Spleen (tissue), 7 donors: ENCODE results near the gene RBM34.
"Not testable (repeated sequence)": the region's sequence is repeated elsewhere in the genome, so short reads cannot be mapped to it uniquely, and the experiment has no call there.

Experiments
- CTCF ChIP-seq, 11 experiments: fragments of 200-600 bp in 7 of 11; fragments of 450-650 bp in 4 of 11; sonication (generic) in 4 of 11; IDR thresholded peaks in 8 of 11; conservative IDR thresholded peaks in 3 of 11; 1 replicate in 7 of 11; 2 replicates in 4 of 11; pipeline versions ENCODE4 v1.4.0 to v1.8.0; 2016 to 2021; ENCODE audit warnings: antibody characterized with exemption in 11 of 11, inconsistent platforms in 4 of 11, mild to moderate bottlenecking in 1 of 11
- POLR2A ChIP-seq, 3 donors: fragments of 450-650 bp; IDR thresholded peaks; one replicate each; pipeline ENCODE4 v1.5.1; 2017; ENCODE audit warnings: antibody characterized with exemption in 3 of 3, mild to moderate bottlenecking in 1 of 3
- donor health status: DM: no; HTN: no; CAD: no; lungs with moderate emphysema.
- donor health status: DM: no; HTN: no; CAD: no.
- donor health status: DM: no; HTN: no; CAD: no.

DNA sequence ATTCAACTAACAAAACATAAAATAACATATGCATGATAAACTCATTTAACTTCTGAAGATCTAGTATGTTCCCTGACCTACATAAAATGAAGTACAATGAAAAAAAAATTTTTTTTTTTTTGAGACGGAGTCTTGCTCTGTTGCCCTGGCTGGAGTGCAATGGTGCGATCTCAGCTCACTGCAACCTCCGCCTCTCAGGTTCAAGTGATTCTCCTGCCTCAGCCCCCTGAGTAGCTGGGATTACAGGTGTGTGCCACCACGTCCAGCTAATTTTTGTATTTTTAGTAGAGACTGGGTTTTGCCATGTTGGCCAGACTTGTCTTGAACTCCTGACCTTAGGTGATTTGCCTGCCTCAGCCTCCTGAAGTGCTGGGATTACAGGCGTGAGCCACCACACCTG is 41.4 kb upstream of the RBM34 start:
- TF ChIP-seq CTCF (IDR thresholded peaks at IDR 0.05 in 8 of 11, conservative IDR thresholded peaks at IDR 0.05 in 3 of 11); POLR2A (IDR thresholded peaks at IDR 0.05): not testable (repeated sequence)
